SK-N-SH treated with all-trans-retinoic acid at 6 μM for 48 hours (cell line): ENCODE data around the gene VEZF1.
"Not testable (repeated sequence)": the region's sequence is repeated elsewhere in the genome, so short reads cannot be mapped to it uniquely, and the experiment has no call there.

Experiments used
- ATAC-seq: fragments of 200-7000 bp; cut with Tn5 transposase; 3 replicates; pipeline ENCODE4 v1.9.1; 2020; ENCODE audit warnings: mild to moderate bottlenecking, moderate library complexity
- ARNTL ChIP-seq: fragments of 450-650 bp; formaldehyde crosslinking; IDR thresholded peaks from 2 replicates; pipeline ENCODE4 v1.5.0; 2020; ENCODE audit warnings: low read depth, mild to moderate bottlenecking, moderate library complexity, borderline replicate concordance
- BACH2 ChIP-seq: fragments of 250-450 bp; sonication (Bioruptor Pico); IDR thresholded peaks from 2 replicates; pipeline ENCODE4 v1.9.0; 2021; ENCODE audit warnings: mild to moderate bottlenecking, borderline replicate concordance
- CREB5 ChIP-seq: fragments of 250-450 bp; sonication (Bioruptor Pico); IDR thresholded peaks from 2 replicates; pipeline ENCODE4 v1.5.1; 2020; ENCODE audit warnings: low read depth, mild to moderate bottlenecking, moderate library complexity
- CSDC2 ChIP-seq: fragments of 250-450 bp; sonication (Bioruptor Pico); IDR thresholded peaks from 2 replicates; pipeline ENCODE4 v1.5.0; 2020; ENCODE audit warnings: mild to moderate bottlenecking, moderate library complexity
- CSRNP3 ChIP-seq: fragments of 250-450 bp; sonication (Bioruptor Pico); IDR thresholded peaks from 2 replicates; pipeline ENCODE4 v1.5.1; 2021; ENCODE audit warnings: mild to moderate bottlenecking, moderate library complexity
- ESRRG ChIP-seq: fragments of 250-450 bp; sonication (Bioruptor Pico); IDR thresholded peaks from 2 replicates; pipeline ENCODE4 v1.6.1; 2021; ENCODE audit warnings: mild to moderate bottlenecking
- GLIS3 ChIP-seq: fragments of 250-450 bp; sonication (Bioruptor Pico); IDR thresholded peaks from 2 replicates; pipeline ENCODE4 v1.5.0; 2020; ENCODE audit warnings: mild to moderate bottlenecking, moderate library complexity
- ISL1 ChIP-seq: fragments of 250-450 bp; sonication (Bioruptor Pico); IDR thresholded peaks from 2 replicates; pipeline ENCODE4 v2.1.2; 2022; ENCODE audit warnings: mild to moderate bottlenecking, moderate library complexity
- OSR1 ChIP-seq: fragments of 250-450 bp; sonication (Bioruptor Pico); IDR thresholded peaks from 2 replicates; pipeline ENCODE4 v1.8.0; 2022; ENCODE audit warnings: moderate library complexity, mild to moderate bottlenecking, inconsistent platforms
- PATZ1 ChIP-seq: fragments of 250-450 bp; sonication (Bioruptor Pico); IDR thresholded peaks from 2 replicates; pipeline ENCODE4 v1.8.0; 2020; ENCODE audit warnings: mild to moderate bottlenecking, moderate library complexity, borderline replicate concordance
- POU6F1 ChIP-seq: fragments of 250-450 bp; sonication (Bioruptor Pico); IDR thresholded peaks from 2 replicates; pipeline ENCODE4 v1.8.0; 2021; ENCODE audit warnings: low read depth, mild to moderate bottlenecking, moderate library complexity, borderline replicate concordance
- PPARA ChIP-seq: fragments of 250-450 bp; sonication (Bioruptor Pico); IDR thresholded peaks from 2 replicates; pipeline ENCODE4 v1.5.0; 2020; ENCODE audit warnings: mild to moderate bottlenecking, borderline replicate concordance
- RARB ChIP-seq: fragments of 250-450 bp; sonication (Bioruptor Pico); IDR thresholded peaks from 2 replicates; pipeline ENCODE4 v1.8.0; 2021; ENCODE audit warnings: mild to moderate bottlenecking, moderate library complexity
- SNAI2 ChIP-seq: fragments of 250-450 bp; sonication (Bioruptor Pico); IDR thresholded peaks from 2 replicates; pipeline ENCODE4 v1.5.0; 2020; ENCODE audit warnings: mild to moderate bottlenecking, moderate library complexity
- TCF4 ChIP-seq: fragments of 250-450 bp; sonication (Bioruptor Pico); IDR thresholded peaks from 2 replicates; pipeline ENCODE4 v1.8.0; 2021; ENCODE audit warnings: mild to moderate bottlenecking, moderate library complexity, borderline replicate concordance
- TOX ChIP-seq: fragments of 250-450 bp; sonication (Bioruptor Pico); IDR thresholded peaks from 2 replicates; pipeline ENCODE4 v1.8.0; 2021; ENCODE audit warnings: mild to moderate bottlenecking, moderate library complexity, borderline replicate concordance
- ZC3H10 ChIP-seq: fragments of 250-450 bp; sonication (Bioruptor Pico); IDR thresholded peaks from 2 replicates; pipeline ENCODE4 v1.5.1; 2021; ENCODE audit warnings: mild to moderate bottlenecking, moderate library complexity
- ZFP30 ChIP-seq: fragments of 450-650 bp; formaldehyde crosslinking; IDR thresholded peaks from 2 replicates; pipeline ENCODE4 v1.5.0; 2022; ENCODE audit warnings: mild to moderate bottlenecking, moderate library complexity
- ZNF565 ChIP-seq: fragments of 450-650 bp; formaldehyde crosslinking; conservative IDR thresholded peaks from 2 replicates; pipeline ENCODE4 v1.5.0; 2020; ENCODE audit warnings: low read depth, mild to moderate bottlenecking, moderate library complexity
- ZNF70 ChIP-seq: fragments of 450-650 bp; formaldehyde crosslinking; IDR thresholded peaks from 2 replicates; pipeline ENCODE4 v1.5.0; 2020; ENCODE audit warnings: mild to moderate bottlenecking, moderate library complexity
- ZNF8 ChIP-seq: fragments of 450-650 bp; formaldehyde crosslinking; IDR thresholded peaks from 2 replicates; pipeline ENCODE4 v1.5.0; 2020; ENCODE audit warnings: mild to moderate bottlenecking, moderate library complexity

VEZF1 gene

GRCh38 chr17:57962279-57963148 lies 25.5 kb downstream of the VEZF1 start:
- no peak for TF ChIP-seq ZNF70 (CRISPR knock-in tag)
- TF ChIP-seq POU6F1 (CRISPR knock-in tag) = no peak
- TF ChIP-seq ZNF565 (CRISPR knock-in tag) = no peak
- no peak for TF ChIP-seq PATZ1 (CRISPR knock-in tag)
- no peak for TF ChIP-seq CSDC2
- no peak for TF ChIP-seq CSRNP3 (CRISPR knock-in tag)
- TF ChIP-seq TCF4 (CRISPR knock-in tag) = no peak
- TF ChIP-seq SNAI2 = no peak
- TF ChIP-seq TOX = no peak
- no peak for TF ChIP-seq ZNF8 (CRISPR knock-in tag)
- no peak for TF ChIP-seq ARNTL (CRISPR knock-in tag)
- TF ChIP-seq ISL1 = no peak
- no peak for TF ChIP-seq CREB5 (CRISPR knock-in tag)
- TF ChIP-seq ZC3H10 (CRISPR knock-in tag) = no peak
- no peak for TF ChIP-seq RARB
- no peak for ATAC-seq

GRCh38 chr17:57959929-57960328 lies 28.1 kb downstream of the VEZF1 start:
- TF ChIP-seq ESRRG (no peak), ZFP30 (CRISPR knock-in tag) (no peak), CSRNP3 (CRISPR knock-in tag) (no peak), BACH2 (CRISPR knock-in tag) (no peak), ARNTL (CRISPR knock-in tag) (no peak), RARB (no peak)
- TF ChIP-seq, all 23 proteins: peak for 0
- no peak for ATAC-seq

DNA sequence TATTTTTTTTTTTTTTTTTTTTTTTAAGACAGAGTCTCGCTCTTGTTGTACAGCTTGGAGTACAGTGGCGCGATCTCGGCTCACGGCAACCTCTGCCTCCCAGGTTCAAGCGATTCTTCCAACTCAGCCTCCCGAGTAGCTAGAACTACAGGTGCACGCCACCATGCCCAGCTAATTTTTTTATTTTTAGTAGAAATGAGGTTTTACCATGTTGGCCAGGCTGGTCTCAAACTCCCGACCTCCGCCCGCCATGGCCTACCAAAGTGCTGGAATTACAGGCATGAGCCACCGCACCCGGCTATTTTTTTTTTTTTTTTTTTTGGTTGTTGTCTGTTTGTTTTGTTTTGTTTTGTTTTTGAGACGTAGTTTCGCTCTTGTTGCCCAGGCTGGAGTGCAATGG lies 29.7 kb downstream of the VEZF1 start:
- ATAC-seq = not testable (repeated sequence)

DNA sequence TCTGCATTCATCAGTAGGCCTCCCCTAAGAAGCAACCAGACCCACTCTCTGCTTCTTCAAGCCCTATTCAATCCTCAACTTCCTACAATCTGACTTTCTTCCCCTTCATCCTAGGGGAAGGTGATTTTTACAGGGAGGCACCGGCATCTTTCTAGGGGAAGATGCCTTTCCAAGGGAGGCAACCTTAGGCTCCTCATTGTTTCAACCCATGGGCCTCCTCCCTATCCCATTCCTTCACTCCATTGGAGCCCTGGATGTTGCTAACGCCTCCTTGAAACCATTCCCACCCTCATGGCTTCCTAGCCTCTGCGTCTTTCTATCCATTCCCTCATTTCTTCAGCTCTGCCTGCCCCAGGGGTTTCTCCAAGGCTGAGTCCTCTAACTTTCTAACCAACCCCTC lies 30.2 kb downstream of the VEZF1 start:
- no peak for ATAC-seq
- TF ChIP-seq OSR1 (CRISPR knock-in tag) (no peak), ZNF8 (CRISPR knock-in tag) (no peak), PATZ1 (CRISPR knock-in tag) (no peak), PPARA (CRISPR knock-in tag) (no peak), GLIS3 (CRISPR knock-in tag) (no peak), ZNF565 (CRISPR knock-in tag) (no peak), ZFP30 (CRISPR knock-in tag) (no peak), ARNTL (CRISPR knock-in tag) (no peak), BACH2 (CRISPR knock-in tag) (no peak), CSDC2 (no peak)
